GM12878 (cell line): Measurements from ENCODE around the gene MMP7. TPM values are rescaled to one million over a fixed set of nuclear protein-coding genes. Genes with fewer than 3 reads are reported as not detected.

ENCODE experiments used
- ATAC-seq: fragments of 200-7000 bp; cut with Tn5 transposase; 3 replicates; pipeline ENCODE4 v1.9.1; 2020; ENCODE audit warnings: mild to moderate bottlenecking, moderate library complexity
- BruUV-seq: library from RNA; stranded (reverse); fragments of 400-500 nt; replicated peaks from 2 replicates; lab custom pipeline; 2021; lab: Mats Ljungman, UMichigan
- CTCF ChIA-PET: fragments of 300-600 bp; sonication (Branson Sonifier 250); formaldehyde crosslinking; extraction: SDS; loops from one replicate; lab custom pipeline; 2021; ENCODE audit warnings: inconsistent platforms; lab: Yijun Ruan, JAX
- POLR2A ChIA-PET: fragments of 350-600 bp; formaldehyde crosslinking; extraction: SDS; loops from one replicate; lab custom pipeline; 2021; ENCODE audit warnings: inconsistent platforms; lab: Charles Lee
- RAD21 ChIA-PET: fragments of 300-600 bp; sonication (Branson Sonifier 250); formaldehyde crosslinking; loops from one replicate; lab custom pipeline; 2023; ENCODE audit warnings: antibody characterized with exemption; ENCODE audit not compliant: unreplicated experiment; lab: Charles Lee
- SMC1A ChIA-PET: fragments of 300-600 bp; sonication (Branson Sonifier 250); formaldehyde crosslinking; loops from one replicate; lab custom pipeline; 2023; ENCODE audit not compliant: unreplicated experiment, uncharacterized antibody; lab: Charles Lee
- DNase-seq: peaks from one replicate; pipeline ENCODE4 v3.0.0-alpha.2; 2011; ENCODE audit warnings: low read depth, low spot score
- FAIRE-seq: peaks from 3 replicates; lab custom pipeline; 2011; peaks lifted over from hg19 to GRCh38; lab: Jason Lieb, UNC
- H2AFZ ChIP-seq: 2 replicates; pipeline ENCODE4 v1.6.0; 2011; ENCODE audit warnings: low read depth, low read length, control low read depth; ENCODE audit not compliant: control insufficient read depth
- H3K27ac ChIP-seq: 2 replicates; pipeline ENCODE4 v1.5.1; 2011; ENCODE audit warnings: control low read depth; ENCODE audit not compliant: control insufficient read depth, insufficient read depth
- H3K27me3 ChIP-seq, 2 experiments: replicated peaks in 1 of 2; 2 replicates each; pipeline versions ENCODE4 v1.6.0 to v1.6.1; 2011; ENCODE audit warnings: low read length in 1 of 2; ENCODE audit not compliant: control insufficient read depth in 2 of 2, insufficient read depth in 2 of 2
- H3K36me3 ChIP-seq, 2 experiments: 2 replicates each; pipeline ENCODE4 v1.5.1; 2011; ENCODE audit warnings: low read length in 1 of 2; ENCODE audit not compliant: control insufficient read depth in 2 of 2, insufficient read depth in 2 of 2
- H3K4me1 ChIP-seq: 2 replicates; pipeline ENCODE4 v1.6.1; 2011; ENCODE audit warnings: mild to moderate bottlenecking, low read length, moderate library complexity, mixed read lengths; ENCODE audit not compliant: control insufficient read depth, insufficient read depth
- H3K4me2 ChIP-seq: 2 replicates; pipeline ENCODE4 v1.6.0; 2011; ENCODE audit warnings: control low read depth; ENCODE audit not compliant: control insufficient read depth, insufficient read depth
- H3K4me3 ChIP-seq: fragments of 200-600 bp; sonication (generic); 2 replicates; pipeline ENCODE4 v1.5.1; 2016
- H3K79me2 ChIP-seq: 2 replicates; pipeline ENCODE4 v1.6.0; 2011; ENCODE audit warnings: low read length; ENCODE audit not compliant: control insufficient read depth, insufficient read depth
- H3K9ac ChIP-seq: 2 replicates; pipeline ENCODE4 v1.8.0; 2011; ENCODE audit warnings: low read length, control low read depth, mixed read lengths; ENCODE audit not compliant: control insufficient read depth, insufficient read depth
- H3K9me3 ChIP-seq: replicated peaks from 3 replicates; pipeline ENCODE4 v1.5.1; 2011; ENCODE audit warnings: mild to moderate bottlenecking, low read length; ENCODE audit not compliant: control insufficient read depth, insufficient read depth
- H4K20me1 ChIP-seq: 2 replicates; pipeline ENCODE4 v1.6.0; 2011; ENCODE audit not compliant: control insufficient read depth, insufficient read depth
- BCL3 ChIP-seq: IDR thresholded peaks from 2 replicates; pipeline ENCODE4 v1.6.1; 2011; ENCODE audit warnings: borderline replicate concordance, low read depth, mild to moderate bottlenecking, moderate library complexity, low read length; ENCODE audit not compliant: insufficient read depth, poor library complexity, severe bottlenecking
- HDAC2 ChIP-seq: fragments of 200-600 bp; sonication (generic); IDR thresholded peaks from 2 replicates; pipeline ENCODE4 v1.6.1; 2017
- IKZF1 ChIP-seq: fragments of 450-650 bp; conservative IDR thresholded peaks from 2 replicates; pipeline ENCODE4 v1.6.1; 2017; ENCODE audit warnings: antibody characterized with exemption, mild to moderate bottlenecking
- IRF4 ChIP-seq: IDR thresholded peaks from 2 replicates; pipeline ENCODE4 v1.6.1; 2011; ENCODE audit warnings: low read depth, low read length
- JUNB ChIP-seq: IDR thresholded peaks from 2 replicates; pipeline ENCODE4 v1.6.1; 2016; ENCODE audit warnings: antibody characterized with exemption, mild to moderate bottlenecking
- PAX5 ChIP-seq: IDR thresholded peaks from 2 replicates; pipeline ENCODE4 v1.6.1; 2011; ENCODE audit warnings: low read depth, low read length, borderline replicate concordance
- PML ChIP-seq: IDR thresholded peaks from 2 replicates; pipeline ENCODE4 v1.6.1; 2012; ENCODE audit warnings: low read length, inconsistent platforms
- RB1 ChIP-seq: fragments of 450-650 bp; formaldehyde crosslinking; IDR thresholded peaks from 2 replicates; pipeline ENCODE4 v1.6.1; 2017; ENCODE audit warnings: mild to moderate bottlenecking, borderline replicate concordance
- RELA ChIP-seq: fragments of 450-650 bp; IDR thresholded peaks from 2 replicates; pipeline ENCODE4 v1.8.0; 2014; ENCODE audit warnings: borderline replicate concordance; ENCODE audit not compliant: partially characterized antibody
- SPI1 ChIP-seq: IDR thresholded peaks from 2 replicates; pipeline ENCODE4 v1.6.1; 2011; ENCODE audit warnings: low read depth, mild to moderate bottlenecking, low read length, moderate library complexity, borderline replicate concordance; ENCODE audit not compliant: insufficient read depth
- STAT1 ChIP-seq: fragments of 450-650 bp; conservative IDR thresholded peaks from 2 replicates; pipeline ENCODE4 v1.6.1; 2014; ENCODE audit warnings: antibody characterized with exemption, mild to moderate bottlenecking
- TCF12 ChIP-seq: IDR thresholded peaks from 2 replicates; pipeline ENCODE4 v1.6.1; 2011; ENCODE audit warnings: low read depth, mild to moderate bottlenecking, low read length
- WGBS: methylation state at CpG from one replicate; pipeline ENCODE4 v1.1.6; 2016; ENCODE audit warnings: low lambda C conversion rate; ENCODE audit not compliant: insufficient replicate concordance, insufficient coverage; ENCODE audit errors: missing lambda C conversion rate; 5-methylcytosine and 5-hydroxymethylcytosine counted together
- in situ Hi-C: fragments of 300-500 bp; cut with MboI; formaldehyde crosslinking; loops from 9 replicates; pipeline ENCODE4 v1.14.3; 2018; ENCODE audit warnings: mixed read lengths
- intact Hi-C: fragments of 100-400 bp; cut with micrococcal nuclease; formaldehyde crosslinking; loops from one replicate; pipeline ENCODE4 v1.14.2; 2022; ENCODE audit not compliant: unreplicated experiment
- polyA plus RNA-seq, 11 experiments: library from polyadenylated mRNA; depleted of rRNA in 4 of 11; unstranded in 6 of 11; stranded (reverse) in 5 of 11; fragments of >200 nt; fragmentation: Nextera tagmentation in 4 of 11; fragmentation: Illumina TruSeq in 1 of 11; extraction: Ambion mirVana in 4 of 11; extraction: Trizol in 1 of 11; gene quantifications; 1 replicate in 1 of 11; 2 replicates in 10 of 11; pipeline versions ENCODE4 v1.2.1 to v1.2.3, GENCODE V29; 2011 to 2016; ENCODE audit warnings: inconsistent platforms in 2 of 11, missing spikeins in 2 of 11, low read depth in 1 of 11
- total RNA-seq, 4 experiments: library from RNA; depleted of rRNA in 3 of 4; stranded (reverse); fragments of >200 nt in 3 of 4; fragmentation: Illumina TruSeq in 1 of 4; extraction: Trizol in 1 of 4; gene quantifications; 2 replicates each; pipeline versions ENCODE4 v1.2.1 to v1.2.3, GENCODE V29; 2013 to 2021

MMP7 gene
- total and polyA plus RNA-seq, 10 of the 15 experiments (the other 5 are each of a cell fraction or from before 2014, with no cell fraction given): 0.63 to 18.0 (median 1.1) TPM

DNA sequence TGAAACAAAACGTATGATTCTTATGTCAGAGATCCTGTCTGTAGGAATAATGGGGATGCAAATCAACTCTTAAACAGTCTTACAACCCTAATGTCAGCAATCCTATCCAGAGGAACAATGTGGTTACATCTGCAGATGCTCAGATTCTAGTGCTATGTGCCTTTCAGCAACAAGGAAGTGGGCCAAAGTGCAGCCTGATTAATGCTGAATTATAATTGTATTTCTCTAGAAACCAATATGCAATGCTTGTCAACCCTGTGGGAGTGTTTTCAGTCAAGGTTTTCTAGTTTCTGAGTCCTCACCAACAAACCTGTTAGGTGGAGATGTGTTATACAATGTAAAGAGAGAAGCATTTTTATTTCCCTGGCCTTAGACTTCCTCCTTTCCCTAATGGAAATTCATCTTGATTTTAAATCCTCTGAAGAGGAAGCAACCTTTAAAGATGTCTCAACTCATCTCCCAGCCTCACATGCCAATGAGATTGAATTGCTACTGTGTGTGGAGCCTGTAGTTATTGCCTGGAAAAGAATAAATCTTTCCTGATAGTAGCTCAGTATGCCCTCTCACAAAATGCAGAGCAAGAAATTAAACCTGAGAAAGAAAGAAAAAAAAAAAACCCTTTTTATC, 51.8 kb downstream of the MMP7 start:
- POLR2A ChIA-PET: interaction anchor here (0.6 to 1.2 kb wide), 5 partner anchors 8 to 129 kb away, joined by 3 to 9 read pairs (median 3); no protein-coding TSS in a partner anchor

GRCh38 chr11:102476812-102477211, 53.7 kb downstream of the MMP7 start:
- H2AFZ ChIP-seq: no peak overlapping the region; the same call in 1 of the 2 replicates
- SMC1A ChIA-PET: interaction anchor here (0.7 to 3.8 kb wide), 29 partner anchors 8 to 183 kb away, joined by 3 to 20 read pairs (median 6); no protein-coding TSS in a partner anchor
- ATAC-seq (peak; percentile 29), DNase-seq (no peak), FAIRE-seq (peak; percentile 71)
- BruUV-seq: no TSS peak
- RAD21 ChIA-PET: interaction anchor here (0.7 to 3.2 kb wide), 18 partner anchors 8 to 190 kb away, joined by 3 to 19 read pairs (median 4); no protein-coding TSS in a partner anchor
- no peak overlapping the region for H3K27ac ChIP-seq
- H3K4me2 ChIP-seq: no peak overlapping the region
- no peak overlapping the region for H3K9ac ChIP-seq
- CTCF ChIA-PET: interaction anchor here (0.8 to 5.9 kb wide), 15 partner anchors 8 to 208 kb away, joined by 3 to 34 read pairs (median 6); no protein-coding TSS in a partner anchor
- H3K27me3 ChIP-seq: no peaks in the 10 kb centered on the region
- TF ChIP-seq PAX5 (no peak), PML (no peak), BCL3 (no peak), IKZF1 (no peak), HDAC2 (no peak), RB1 (no peak), TCF12 (no peak), IRF4 (no peak), JUNB (no peak)
- intact Hi-C loops (no loop called here), in situ Hi-C loops (loop anchor here (25.0 kb wide), 1 partner anchor 90 kb away; no protein-coding TSS in a partner anchor)
- H4K20me1 ChIP-seq: no peaks in the 10 kb centered on the region
- 35% methylated on average over 1 of the region's 1 CpG for WGBS
- no peaks in the 10 kb centered on the region for H3K9me3 ChIP-seq
- peaks cover 22% of the 10 kb centered on the region for H3K4me1 ChIP-seq
- no peak overlapping the region for H3K4me3 ChIP-seq
- no peaks in the 10 kb centered on the region for H3K79me2 ChIP-seq
- POLR2A ChIA-PET: interaction anchor here (0.7 to 1.6 kb wide), 11 partner anchors 9 to 184 kb away, joined by 3 to 9 read pairs (median 3); partner anchors contain the start of gene TMEM123
- no peaks in the 10 kb centered on the region for H3K36me3 ChIP-seq

More for the DNA sequence above, 51.8 kb downstream of the MMP7 start:
- H4K20me1 ChIP-seq: no peaks in the 10 kb centered on the region
- H3K27ac ChIP-seq: no peak overlapping the region
- FAIRE-seq (no peak), DNase-seq (no peak), ATAC-seq (no peak)
- no peak overlapping the region for H3K4me3 ChIP-seq
- ChIA-PET SMC1A (interaction anchor here (0.8 to 3.8 kb wide), 12 partner anchors 9 to 134 kb away, joined by 3 to 20 read pairs (median 6); no protein-coding TSS in a partner anchor), CTCF (interaction anchor here (0.7 to 5.9 kb wide), 7 partner anchors 9 to 200 kb away, joined by 4 to 34 read pairs (median 7); no protein-coding TSS in a partner anchor), RAD21 (interaction anchor here (0.5 to 3.2 kb wide), 10 partner anchors 9 to 201 kb away, joined by 3 to 19 read pairs (median 3); no protein-coding TSS in a partner anchor)
- H3K27me3 ChIP-seq: no peaks in the 10 kb centered on the region
- no peaks in the 10 kb centered on the region for H3K36me3 ChIP-seq
- intact Hi-C loops: no loop called here
- no TSS peak for BruUV-seq
- H3K4me1 ChIP-seq: peaks cover 19% of the 10 kb centered on the region
- in situ Hi-C loops: loop anchor here (25.0 kb wide), 1 partner anchor 91 kb away; no protein-coding TSS in a partner anchor
- H3K9ac ChIP-seq: no peak overlapping the region
- H2AFZ ChIP-seq: no peak overlapping the region
- 47% methylated on average over 1 of the region's 1 CpG for WGBS
- H3K4me2 ChIP-seq: no peak overlapping the region
- H3K79me2 ChIP-seq: no peaks in the 10 kb centered on the region
- no peaks in the 10 kb centered on the region for H3K9me3 ChIP-seq
- TF ChIP-seq SPI1: peak; percentile 20; the same call in 1 of the 2 replicates
- no peak for TF ChIP-seq STAT1
- no peak for TF ChIP-seq RELA
- TF ChIP-seq, all 136 proteins: peak for 1
